T-helper 2 cell treated with Interferon-gamma antibody and Interleukin-4, amounts not matched to agents 100 ng/mL and 5 ng/mL, for 36 hours (primary cell): ENCODE measurements around the gene PROX1. TPM values are rescaled to one million over a fixed set of nuclear protein-coding genes. Genes with fewer than 3 reads are reported as not detected.

ENCODE experiments used
- intact Hi-C: fragments of 100-400 bp; cut with micrococcal nuclease; formaldehyde crosslinking; loops from one replicate; pipeline ENCODE4 v1.15.1; 2023
- total RNA-seq: library from RNA; stranded (reverse); gene quantifications from 2 replicates; pipeline ENCODE4 v1.2.3, GENCODE V29; 2022

Gene PROX1
- total RNA-seq, 1 donor from 2014 or later = not detected

DNA sequence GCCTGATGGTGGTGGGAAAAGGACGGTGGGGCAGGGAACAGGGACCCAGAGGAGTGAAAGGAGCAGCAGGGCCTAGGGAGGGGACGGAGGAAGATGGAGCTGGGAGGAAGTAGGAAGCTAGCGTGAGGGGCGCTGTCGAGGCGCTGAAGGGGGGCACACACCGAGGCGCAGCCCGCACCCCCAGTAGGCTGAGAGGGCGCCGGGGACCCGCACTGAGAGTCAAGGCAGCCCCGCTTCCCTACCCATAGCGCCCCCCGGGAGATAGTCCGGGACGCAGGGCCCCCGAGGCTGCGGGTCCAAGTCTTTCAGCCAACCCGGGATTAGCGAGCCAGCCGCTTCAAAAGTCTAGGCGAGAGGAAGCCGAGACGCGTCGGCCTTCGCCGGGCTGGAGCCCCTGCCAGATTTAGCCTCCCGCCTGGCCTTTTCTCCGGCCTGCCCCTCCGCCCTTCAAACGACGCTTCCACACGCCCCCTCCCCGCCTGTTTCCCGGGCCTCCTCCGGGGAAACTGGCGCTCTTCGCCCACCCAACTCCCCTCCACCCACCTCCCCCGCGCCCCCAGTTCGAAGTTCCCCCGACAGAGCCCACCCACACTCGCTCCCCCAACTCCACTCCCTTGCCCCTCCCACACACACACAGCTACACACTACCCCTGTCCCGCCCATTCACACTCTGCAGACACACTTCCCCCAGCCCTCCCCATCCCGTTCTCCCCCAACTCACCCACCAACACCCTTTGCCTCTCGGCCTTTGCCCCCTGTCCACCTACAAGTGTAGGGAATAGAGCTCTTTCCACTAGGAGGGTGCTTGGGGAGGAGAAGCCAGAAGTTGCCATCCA, 7.8 kb upstream of the PROX1 start:
- intact Hi-C loops = no loop called here

GRCh38 chr1:213980906-213981305, 6.9 kb upstream of the PROX1 start:
- intact Hi-C loops = no loop called here

DNA sequence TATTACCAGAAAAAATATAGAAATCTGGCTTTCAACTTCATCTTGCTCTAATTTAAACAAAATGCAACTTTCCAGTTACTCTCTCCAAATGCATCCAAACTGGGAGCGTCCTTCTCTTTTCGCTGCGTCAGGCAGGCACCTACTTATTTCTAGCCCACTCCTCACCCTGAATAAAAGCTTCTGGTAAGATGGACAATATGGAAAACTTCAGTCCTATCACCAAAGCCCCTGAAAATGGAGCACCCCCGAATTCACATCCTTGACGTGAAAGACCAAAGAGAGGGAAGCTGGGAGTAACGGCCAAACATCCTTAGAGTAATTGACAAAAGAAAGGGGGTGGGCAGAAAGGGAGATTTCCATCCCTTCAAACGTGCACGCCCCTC, 5.5 kb upstream of the PROX1 start:
- intact Hi-C loops = no loop called here

GRCh38 chr1:213982672-213983492, 4.9 kb upstream of the PROX1 start:
- intact Hi-C loops = no loop called here

DNA sequence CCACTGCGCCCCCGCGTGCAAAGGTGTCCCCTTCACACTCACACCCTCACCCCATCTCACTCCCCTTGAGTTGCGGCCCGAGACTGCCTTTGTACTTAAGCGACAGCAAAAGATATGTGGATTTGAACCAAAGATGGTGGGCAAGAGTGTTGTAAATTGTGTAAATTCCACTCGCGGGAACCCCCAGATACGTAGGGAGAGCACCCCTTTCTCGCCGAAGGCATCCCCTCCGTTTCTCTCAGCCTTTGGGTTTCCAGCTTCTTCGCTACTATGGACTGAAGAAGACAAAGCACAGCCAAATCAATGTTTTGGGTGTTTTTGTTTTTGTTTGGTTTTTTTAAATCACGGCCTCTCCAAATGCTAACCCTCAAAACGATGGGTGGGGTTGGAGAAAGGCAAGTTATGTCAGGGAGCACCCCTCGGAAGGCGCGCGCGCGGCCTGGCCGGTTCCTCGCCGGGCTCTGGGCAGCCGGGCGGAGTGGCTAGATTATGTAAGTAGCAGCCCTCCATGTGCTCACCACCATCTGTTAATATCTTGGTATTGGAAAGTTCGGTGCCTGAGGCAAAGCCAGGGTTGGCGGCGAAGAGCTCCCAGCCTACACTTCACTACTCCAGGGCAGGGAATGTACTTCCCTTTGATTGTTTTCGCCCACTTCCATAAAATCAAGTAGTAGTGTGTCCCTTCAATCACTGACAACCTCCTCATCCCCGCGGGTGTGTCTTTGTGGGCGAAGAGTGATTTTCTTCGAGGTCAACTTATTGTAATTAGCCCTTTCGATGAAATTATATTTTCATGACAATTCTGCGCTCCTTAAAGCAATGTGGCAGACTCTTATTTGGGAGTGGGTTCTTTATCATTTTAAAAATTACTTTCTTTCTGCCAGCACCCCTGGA, 4.0 kb upstream of the PROX1 start:
- intact Hi-C loops = no loop called here

GRCh38 chr1:213984387-213985208, 3.2 kb upstream of the PROX1 start:
- intact Hi-C loops = loop anchor here (5.0 kb wide), 1 partner anchor 343 kb away; no protein-coding TSS in a partner anchor

- intact Hi-C loops = loop anchor here (1.0 to 5.0 kb wide), 2 partner anchors 202 to 342 kb away; no protein-coding TSS in a partner anchor
These were observed 2.4 kb upstream of the PROX1 start for GRCh38 chr1:213985209-213986019.

DNA sequence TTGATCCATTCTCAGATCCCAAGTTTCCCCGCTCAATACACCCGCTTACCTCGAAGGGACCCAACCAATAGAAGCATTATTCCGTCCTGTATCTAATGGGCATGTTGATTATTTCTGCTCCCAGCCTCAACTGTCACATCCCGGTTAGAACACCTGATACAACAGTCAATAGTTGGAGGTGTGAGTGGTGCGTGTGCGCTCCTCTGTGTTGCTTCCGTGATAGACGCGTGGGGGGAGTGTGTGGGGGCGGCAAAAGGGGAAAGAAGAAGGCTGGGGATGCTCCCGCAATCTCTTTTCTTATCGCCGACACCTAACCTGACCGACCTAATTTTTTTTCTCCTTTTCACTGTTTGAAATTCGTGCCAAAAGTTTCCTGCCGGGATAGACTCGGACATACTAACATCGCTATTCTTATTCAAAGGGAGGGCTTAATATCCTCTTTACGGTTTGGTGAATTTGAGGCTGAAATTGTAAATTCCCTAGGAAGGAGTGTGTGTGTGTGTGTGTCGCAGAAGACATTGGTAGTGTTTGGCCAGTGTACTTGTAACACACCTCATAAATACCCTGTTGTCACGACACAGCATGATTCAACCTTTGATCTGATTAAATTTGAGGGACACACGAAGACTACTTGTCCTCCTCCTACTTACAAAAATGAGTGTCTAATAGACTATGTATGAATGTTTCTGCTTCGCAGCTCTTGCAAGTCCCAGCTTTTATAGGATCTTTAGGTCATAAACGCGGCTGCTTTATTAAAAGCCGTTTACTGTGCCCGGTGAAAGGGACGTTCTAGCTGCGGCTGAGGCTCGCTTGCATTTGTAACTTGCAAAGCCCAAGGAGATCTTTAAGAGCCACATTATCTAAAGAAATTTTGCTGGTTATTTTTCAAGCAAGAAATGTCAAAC, 1.5 kb upstream of the PROX1 start:
- intact Hi-C loops = loop anchor here (1.0 to 5.0 kb wide), 2 partner anchors 201 to 341 kb away; no protein-coding TSS in a partner anchor

- intact Hi-C loops = loop anchor here (1.0 to 5.0 kb wide), 2 partner anchors 200 to 340 kb away; no protein-coding TSS in a partner anchor
These were observed 885 bp upstream of the PROX1 start for GRCh38 chr1:213986925-213987250.

DNA sequence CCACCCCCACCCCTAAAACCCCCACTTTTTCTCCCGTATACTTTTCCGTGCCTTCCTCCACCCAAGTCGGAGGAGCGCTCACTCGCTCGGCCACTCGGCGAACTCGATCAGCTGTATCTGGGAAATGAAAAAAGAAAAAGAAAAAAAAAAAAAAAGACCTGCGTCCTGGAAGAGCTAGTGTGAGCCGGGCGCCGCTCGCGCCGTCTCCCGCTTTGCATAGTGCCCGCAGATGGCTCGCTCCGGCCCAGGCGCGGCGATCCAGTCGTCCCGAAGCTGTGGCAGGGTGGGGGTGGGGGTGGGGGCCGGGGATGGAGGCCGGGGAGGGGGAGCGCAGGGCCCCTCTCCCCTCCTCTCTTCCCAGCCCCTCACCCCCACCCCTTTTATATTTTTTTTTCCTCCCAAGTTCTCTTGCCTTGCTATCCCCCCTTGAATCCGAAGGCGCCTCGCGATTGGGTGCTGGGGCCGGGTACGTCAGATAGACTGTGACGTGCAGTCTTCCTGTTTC, 299 bp upstream of the PROX1 start:
- intact Hi-C loops = loop anchor here (5.0 kb wide), 1 partner anchor 340 kb away; no protein-coding TSS in a partner anchor

- intact Hi-C loops = loop anchor here (5.0 kb wide), 1 partner anchor 339 kb away; no protein-coding TSS in a partner anchor
These were observed 781 bp downstream of the PROX1 start for GRCh38 chr1:213988507-213989001.

DNA sequence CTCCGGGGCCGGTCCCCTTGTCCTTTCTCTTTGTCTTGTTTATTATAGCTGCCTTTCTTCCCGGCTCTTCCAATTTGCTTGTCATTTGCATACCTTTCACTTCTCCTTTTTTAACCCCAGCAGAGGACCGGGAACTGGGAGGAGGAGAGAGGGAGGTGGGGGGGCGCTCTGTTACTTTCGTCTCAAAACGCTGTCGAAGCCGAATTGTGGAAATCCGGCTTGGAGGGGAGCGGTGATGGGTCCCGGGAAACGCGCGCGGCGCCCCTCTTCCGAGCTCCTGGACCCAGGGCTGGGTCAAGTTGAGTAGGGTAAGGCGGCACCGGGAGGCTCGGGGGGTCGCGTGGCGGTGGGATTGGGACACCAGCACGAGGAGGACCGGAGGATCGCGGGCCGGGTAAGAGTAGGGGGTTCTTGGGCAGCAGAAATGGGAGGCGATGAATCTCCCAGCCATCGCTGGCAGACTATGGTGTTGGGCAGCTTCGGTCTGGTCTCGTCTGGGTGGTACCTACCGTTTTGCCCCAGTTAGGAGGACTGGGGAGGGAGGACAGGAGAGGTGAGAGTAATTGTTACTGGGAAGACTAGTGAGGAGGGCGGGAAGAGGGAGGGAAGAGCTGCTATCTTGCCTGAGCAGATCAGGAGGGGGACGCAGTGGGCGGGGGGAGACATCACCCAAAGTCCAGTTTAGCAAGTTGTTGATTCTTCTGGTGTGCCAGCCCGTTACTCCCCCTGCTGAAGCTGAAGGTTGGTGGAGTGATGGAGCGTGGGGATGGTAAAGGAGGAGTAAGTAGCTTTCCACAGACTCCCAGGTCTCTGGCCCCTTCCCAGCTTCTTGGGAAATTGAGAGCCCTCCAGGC, 1.5 kb downstream of the PROX1 start:
- intact Hi-C loops = loop anchor here (5.0 kb wide), 1 partner anchor 338 kb away; no protein-coding TSS in a partner anchor

GRCh38 chr1:213993929-213994328, 6.2 kb downstream of the PROX1 start:
- intact Hi-C loops = no loop called here

DNA sequence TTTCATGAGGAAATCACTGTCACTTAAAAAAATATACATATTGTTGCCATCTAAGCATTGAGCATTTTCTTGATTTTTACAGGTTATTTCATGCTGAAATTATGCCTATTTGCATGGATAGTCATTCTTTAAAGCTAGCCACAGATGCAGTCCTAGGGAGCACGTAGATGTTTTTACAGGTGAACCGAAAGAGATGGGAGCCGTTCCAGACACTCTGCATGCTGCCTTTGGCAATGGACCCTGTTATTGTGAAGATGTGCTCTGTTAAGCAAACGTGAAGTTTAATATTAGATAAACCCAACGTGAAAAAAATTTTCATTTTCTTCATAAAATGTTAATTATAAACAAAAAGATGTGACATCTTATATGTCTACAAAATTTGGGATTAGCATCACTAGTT, 7.1 kb downstream of the PROX1 start:
- intact Hi-C loops = no loop called here

GRCh38 chr1:213995603-213996002, 7.8 kb downstream of the PROX1 start:
- intact Hi-C loops = no loop called here

DNA sequence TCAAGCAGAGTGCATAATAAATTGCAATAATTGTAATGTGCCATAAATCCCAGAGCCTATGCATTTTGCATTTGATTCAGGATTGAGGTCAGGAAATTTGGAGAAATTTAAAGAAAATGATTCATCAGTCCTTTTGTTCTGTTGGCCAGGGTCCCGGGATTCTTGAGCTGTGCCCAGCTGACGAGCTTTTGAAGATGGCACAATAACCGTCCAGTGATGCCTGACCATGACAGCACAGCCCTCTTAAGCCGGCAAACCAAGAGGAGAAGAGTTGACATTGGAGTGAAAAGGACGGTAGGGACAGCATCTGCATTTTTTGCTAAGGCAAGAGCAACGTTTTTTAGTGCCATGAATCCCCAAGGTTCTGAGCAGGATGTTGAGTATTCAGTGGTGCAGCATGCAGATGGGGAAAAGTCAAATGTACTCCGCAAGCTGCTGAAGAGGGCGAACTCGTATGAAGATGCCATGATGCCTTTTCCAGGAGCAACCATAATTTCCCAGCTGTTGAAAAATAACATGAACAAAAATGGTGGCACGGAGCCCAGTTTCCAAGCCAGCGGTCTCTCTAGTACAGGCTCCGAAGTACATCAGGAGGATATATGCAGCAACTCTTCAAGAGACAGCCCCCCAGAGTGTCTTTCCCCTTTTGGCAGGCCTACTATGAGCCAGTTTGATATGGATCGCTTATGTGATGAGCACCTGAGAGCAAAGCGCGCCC, 8.7 kb downstream of the PROX1 start:
- intact Hi-C loops = no loop called here
